Measurements from ENCODE around the gene OGFRL1.

The OGFRL1 gene

DNA sequence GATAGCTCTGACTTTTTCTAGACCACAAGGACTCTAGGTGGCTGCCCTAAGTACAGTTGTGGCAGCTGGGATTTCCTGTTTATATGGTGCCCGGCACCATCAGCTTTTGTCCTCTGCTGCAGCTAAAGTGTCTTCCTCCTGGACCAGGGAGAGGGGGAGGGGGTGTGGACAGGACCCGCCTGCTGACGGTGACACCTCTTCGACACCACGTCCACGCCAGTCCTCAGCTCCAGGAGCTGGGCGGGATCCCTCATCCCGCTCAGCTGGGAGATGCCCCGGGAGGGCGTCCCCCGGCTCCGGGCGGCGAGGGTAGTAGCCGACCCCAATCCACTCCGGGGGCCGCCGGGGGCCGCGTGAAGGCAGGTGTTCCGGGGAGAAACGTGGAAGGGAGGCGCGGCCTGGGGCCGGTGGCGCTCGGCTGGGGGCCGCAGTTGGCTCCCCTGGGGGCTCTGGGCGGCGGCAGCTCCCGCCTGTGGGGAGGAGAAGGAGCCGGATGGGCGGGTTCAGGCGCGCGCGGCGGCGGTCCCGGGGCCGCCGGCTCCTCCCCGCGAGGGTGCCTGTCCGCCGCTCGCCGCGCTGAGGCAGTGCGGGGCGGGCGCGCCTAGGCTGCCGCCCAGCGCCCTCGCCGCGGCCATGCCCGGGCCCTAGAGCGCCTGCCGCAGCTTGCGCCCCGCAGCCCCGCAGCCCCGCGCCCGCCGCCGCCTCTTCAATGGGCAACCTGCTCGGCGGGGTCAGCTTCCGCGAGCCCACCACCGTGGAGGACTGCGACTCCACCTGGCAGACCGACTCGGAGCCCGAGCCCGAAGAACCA, at the start of gene OGFRL1:
Gene OGFRL1 (plus strand): TSS at position 584 of the 811 bp plus-strand sequence. CDS start 126 bp downstream, at position 710.
- TF ChIP-seq, protein P1, sequence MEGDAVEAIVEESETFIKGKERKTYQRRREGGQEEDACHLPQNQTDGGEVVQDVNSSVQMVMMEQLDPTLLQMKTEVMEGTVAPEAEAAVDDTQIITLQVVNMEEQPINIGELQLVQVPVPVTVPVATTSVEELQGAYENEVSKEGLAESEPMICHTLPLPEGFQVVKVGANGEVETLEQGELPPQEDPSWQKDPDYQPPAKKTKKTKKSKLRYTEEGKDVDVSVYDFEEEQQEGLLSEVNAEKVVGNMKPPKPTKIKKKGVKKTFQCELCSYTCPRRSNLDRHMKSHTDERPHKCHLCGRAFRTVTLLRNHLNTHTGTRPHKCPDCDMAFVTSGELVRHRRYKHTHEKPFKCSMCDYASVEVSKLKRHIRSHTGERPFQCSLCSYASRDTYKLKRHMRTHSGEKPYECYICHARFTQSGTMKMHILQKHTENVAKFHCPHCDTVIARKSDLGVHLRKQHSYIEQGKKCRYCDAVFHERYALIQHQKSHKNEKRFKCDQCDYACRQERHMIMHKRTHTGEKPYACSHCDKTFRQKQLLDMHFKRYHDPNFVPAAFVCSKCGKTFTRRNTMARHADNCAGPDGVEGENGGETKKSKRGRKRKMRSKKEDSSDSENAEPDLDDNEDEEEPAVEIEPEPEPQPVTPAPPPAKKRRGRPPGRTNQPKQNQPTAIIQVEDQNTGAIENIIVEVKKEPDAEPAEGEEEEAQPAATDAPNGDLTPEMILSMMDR (IDR thresholded peaks at IDR 0.05; ENCODE audit: low read depth, low read length) = no peak
- peak; percentile 66 for DNase-seq (ENCODE audit: low read depth, low spot score)
- in situ Hi-C loops (cut with HindIII; ENCODE audit: low sequenced_read_pairs) = no loop called here
- peak within 1 kb of the TSS; percentile 58 for H3K4me3 ChIP-seq (ENCODE audit: low read depth, low read length)

DNA sequence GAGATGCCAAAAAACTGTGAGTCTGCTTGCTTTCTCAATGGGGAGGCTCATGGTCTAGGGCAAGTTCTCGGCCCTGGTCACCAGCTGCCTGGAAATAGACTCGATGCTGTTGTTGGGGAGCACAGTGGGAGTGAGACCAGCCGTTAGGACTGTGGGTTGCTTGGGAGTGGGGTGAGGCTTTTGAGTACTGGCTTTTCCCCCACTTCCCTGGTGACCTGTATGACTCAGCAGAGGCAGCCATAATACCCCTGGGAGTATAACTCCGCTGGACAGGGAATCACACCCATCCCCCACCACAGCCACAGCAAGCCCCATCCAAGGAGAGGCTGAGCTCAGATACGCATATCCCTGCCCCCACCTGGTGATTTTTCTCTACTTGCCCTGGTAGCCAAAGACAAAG, 48.9 kb upstream of the OGFRL1 start:
- DNase-seq (ENCODE audit: low read depth, low spot score) = peak; percentile 24
- no peak overlapping the region for H3K4me3 ChIP-seq (ENCODE audit: low read depth, low read length)
- in situ Hi-C loops (cut with HindIII; ENCODE audit: low sequenced_read_pairs) = no loop called here
- TF ChIP-seq, protein P1 (IDR thresholded peaks at IDR 0.05; ENCODE audit: low read depth, low read length) = no peak

DNA sequence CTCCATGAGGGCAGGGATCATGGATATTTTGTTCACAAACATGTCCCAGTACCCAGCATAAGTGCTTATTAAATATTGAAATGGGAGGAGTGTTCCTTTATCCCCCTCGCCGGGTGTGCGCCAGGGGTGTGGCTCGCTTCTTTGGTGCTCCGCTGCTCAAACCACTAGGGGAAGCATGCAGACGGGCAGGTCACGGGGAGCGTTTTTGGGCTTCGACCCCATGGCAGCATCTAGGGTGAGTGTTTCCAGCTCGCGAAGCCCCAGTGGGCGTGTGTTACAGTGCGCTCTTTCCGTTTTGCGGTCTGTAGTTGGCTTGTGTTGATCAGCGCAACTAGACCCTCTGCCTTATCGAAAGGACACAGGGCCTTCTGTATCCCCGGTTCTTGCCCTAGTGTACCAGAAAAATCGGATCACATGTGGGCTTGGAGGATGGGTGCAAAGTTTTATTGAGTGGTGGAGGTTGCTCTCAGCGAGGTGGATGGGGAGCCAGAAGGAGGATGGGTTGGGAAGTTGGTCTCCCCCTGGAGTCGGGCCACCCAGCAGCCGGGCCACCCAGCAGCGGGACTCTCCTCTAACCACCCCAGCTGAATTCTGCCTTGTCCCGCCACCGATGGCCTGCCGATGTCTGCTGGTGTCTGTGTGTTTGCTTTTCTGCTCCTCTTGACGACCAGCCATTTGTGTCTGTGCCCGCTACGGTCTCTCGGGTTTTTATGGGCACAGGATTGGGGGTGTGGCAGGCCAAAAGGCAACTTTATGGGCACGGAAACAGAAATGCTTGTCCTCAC, 43.2 kb upstream of the OGFRL1 start:
- DNase-seq (ENCODE audit: low read depth, low spot score) = no peak
- TF ChIP-seq, protein P1 (IDR thresholded peaks at IDR 0.05; ENCODE audit: low read depth, low read length) = no peak
- in situ Hi-C loops (cut with HindIII; ENCODE audit: low sequenced_read_pairs) = no loop called here
- H3K4me3 ChIP-seq (ENCODE audit: low read depth, low read length) = no peak overlapping the region

DNA sequence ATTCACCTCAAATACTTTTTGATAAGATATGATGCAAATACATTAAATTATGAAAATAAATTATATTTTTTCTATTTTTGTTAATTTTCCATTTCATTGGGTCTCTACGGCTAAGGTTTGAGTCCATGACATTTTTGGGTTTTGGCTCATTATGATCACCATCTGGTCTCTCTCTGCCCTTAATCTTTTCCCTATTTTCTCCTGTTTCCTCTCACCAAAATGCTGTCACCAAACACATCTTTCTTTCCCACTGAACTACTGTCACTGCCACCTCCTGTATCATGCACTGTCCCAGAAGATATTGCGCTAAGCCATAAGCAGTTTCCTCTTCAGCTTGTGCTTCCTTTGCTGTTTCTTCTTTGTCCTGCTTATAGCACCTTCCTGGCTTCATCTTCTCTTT, 42.0 kb upstream of the OGFRL1 start:
- no peak for DNase-seq (ENCODE audit: low read depth, low spot score)
- H3K4me3 ChIP-seq (ENCODE audit: low read depth, low read length) = no peak overlapping the region
- in situ Hi-C loops (cut with HindIII; ENCODE audit: low sequenced_read_pairs) = no loop called here
- TF ChIP-seq, protein P1 (IDR thresholded peaks at IDR 0.05; ENCODE audit: low read depth, low read length) = no peak

DNA sequence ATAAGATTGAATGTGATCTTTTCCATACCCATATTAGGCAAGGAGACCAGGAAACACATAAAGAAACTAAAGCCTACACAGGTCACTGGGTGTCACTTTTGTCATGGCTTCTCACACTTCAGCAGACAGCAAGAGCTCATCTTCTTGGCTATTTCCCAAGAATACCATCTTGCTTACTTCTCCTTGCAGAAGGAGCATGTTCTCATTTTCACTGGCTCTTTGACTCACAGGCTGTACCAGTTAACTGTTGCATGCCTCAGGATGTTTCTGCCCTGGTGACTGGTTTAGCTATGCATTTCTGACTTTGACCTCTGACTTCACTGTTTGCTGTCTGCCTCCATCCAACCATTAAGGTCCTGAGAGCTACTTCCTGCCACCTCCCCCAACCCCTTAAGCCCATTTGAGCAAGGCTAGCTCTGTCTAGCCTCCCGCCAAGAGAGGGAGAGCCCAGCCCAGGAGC, 40.3 kb upstream of the OGFRL1 start:
- no peak overlapping the region for H3K4me3 ChIP-seq (ENCODE audit: low read depth, low read length)
- TF ChIP-seq, protein P1 (IDR thresholded peaks at IDR 0.05; ENCODE audit: low read depth, low read length) = no peak
- in situ Hi-C loops (cut with HindIII; ENCODE audit: low sequenced_read_pairs) = no loop called here
- peak; percentile 70 for DNase-seq (ENCODE audit: low read depth, low spot score)

DNA sequence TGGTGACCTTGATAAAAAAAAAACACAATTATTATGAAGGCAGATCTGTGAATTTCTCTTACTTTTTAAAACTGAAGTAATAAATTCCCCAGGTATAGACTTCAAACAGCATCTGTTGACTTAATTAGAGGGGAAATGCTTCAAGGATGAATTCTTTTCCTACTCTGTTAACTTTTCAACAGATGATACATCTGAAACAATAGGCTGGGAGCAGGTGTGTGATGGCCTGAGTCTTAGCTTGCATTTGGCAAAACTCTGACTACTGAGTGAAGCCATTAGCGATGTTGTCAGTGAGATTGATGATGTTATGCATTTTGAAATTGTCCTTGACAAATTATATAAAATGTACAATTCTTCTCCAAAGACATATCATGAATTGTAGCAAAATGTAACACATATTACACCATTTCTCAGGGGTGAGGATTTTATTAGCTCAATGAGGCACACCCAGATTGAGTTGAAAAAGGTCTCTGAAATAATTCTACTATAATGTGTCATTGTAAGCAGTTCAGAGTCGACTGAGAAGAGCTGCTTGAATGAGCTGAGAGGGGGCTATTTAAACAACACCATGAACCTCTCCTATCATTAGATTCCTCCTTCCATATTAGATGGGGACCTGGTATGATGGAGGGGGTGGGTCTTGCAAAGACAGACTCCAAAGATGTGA, 39.6 kb upstream of the OGFRL1 start:
- TF ChIP-seq, protein P1 (IDR thresholded peaks at IDR 0.05; ENCODE audit: low read depth, low read length) = no peak

More for the DNA sequence above, 39.6 kb upstream of the OGFRL1 start:
- no peak for DNase-seq (ENCODE audit: low read depth, low spot score)
- no peak overlapping the region for H3K4me3 ChIP-seq (ENCODE audit: low read depth, low read length)
- in situ Hi-C loops (cut with HindIII; ENCODE audit: low sequenced_read_pairs) = no loop called here

All from astrocyte of the spinal cord (primary cell).